KMS-11 (cell line): ENCODE data around the gene TRIM9.
"Not testable (repeated sequence)": the region's sequence is repeated elsewhere in the genome, so short reads cannot be mapped to it uniquely, and the experiment has no call there.

Experiments used
- H2AFZ ChIP-seq: fragments of 200-600 bp; sonication (generic); 2 replicates; pipeline ENCODE4 v1.6.1; 2016; ENCODE audit warnings: antibody characterized with exemption, mixed run types, low read depth
- H3K27ac ChIP-seq: fragments of 200-600 bp; sonication (generic); 2 replicates; pipeline ENCODE4 v1.6.1; 2016; ENCODE audit warnings: mild to moderate bottlenecking, mixed run types
- H3K27me3 ChIP-seq: fragments of 200-600 bp; sonication (generic); 2 replicates; pipeline ENCODE4 v1.6.1; 2017; ENCODE audit warnings: mild to moderate bottlenecking, low read depth, mixed run types, moderate library complexity; ENCODE audit not compliant: insufficient read depth
- H3K36me3 ChIP-seq: fragments of 200-600 bp; sonication (generic); 2 replicates; pipeline ENCODE4 v1.6.1; 2017; ENCODE audit warnings: mild to moderate bottlenecking, mixed run types; ENCODE audit not compliant: insufficient read depth
- H3K4me1 ChIP-seq: fragments of 200-600 bp; sonication (generic); 2 replicates; pipeline ENCODE4 v1.6.1; 2016; ENCODE audit warnings: mild to moderate bottlenecking, low read depth, mixed run types; ENCODE audit not compliant: poor library complexity, severe bottlenecking
- H3K4me2 ChIP-seq: fragments of 200-600 bp; sonication (generic); 2 replicates; pipeline ENCODE4 v1.7.0; 2016; ENCODE audit warnings: mild to moderate bottlenecking, mixed run types
- H3K4me3 ChIP-seq: fragments of 200-600 bp; sonication (generic); IDR thresholded peaks from 2 replicates; pipeline ENCODE4 v1.6.1; 2017; ENCODE audit warnings: low read depth, low read length, mixed read lengths; ENCODE audit not compliant: insufficient read depth
- H3K79me2 ChIP-seq: fragments of 200-600 bp; sonication (generic); 2 replicates; pipeline ENCODE4 v1.6.1; 2016; ENCODE audit warnings: low read depth, mixed run types; ENCODE audit not compliant: insufficient read depth
- H3K9ac ChIP-seq: fragments of 200-600 bp; sonication (generic); 2 replicates; pipeline ENCODE4 v1.6.1; 2016; ENCODE audit warnings: mild to moderate bottlenecking, mixed run types
- H4K20me1 ChIP-seq: fragments of 200-600 bp; sonication (generic); 2 replicates; pipeline ENCODE4 v1.6.1; 2016; ENCODE audit warnings: mild to moderate bottlenecking, mixed run types; ENCODE audit not compliant: insufficient read depth
- TF ChIP-seq, protein P1 (sequence below): fragments of 200-600 bp; sonication (generic); conservative IDR thresholded peaks from 2 replicates; pipeline ENCODE4 v1.6.1; 2017; ENCODE audit warnings: low read depth, mild to moderate bottlenecking, antibody characterized with exemption, low read length, moderate library complexity, mixed read lengths

The TRIM9 gene

DNA sequence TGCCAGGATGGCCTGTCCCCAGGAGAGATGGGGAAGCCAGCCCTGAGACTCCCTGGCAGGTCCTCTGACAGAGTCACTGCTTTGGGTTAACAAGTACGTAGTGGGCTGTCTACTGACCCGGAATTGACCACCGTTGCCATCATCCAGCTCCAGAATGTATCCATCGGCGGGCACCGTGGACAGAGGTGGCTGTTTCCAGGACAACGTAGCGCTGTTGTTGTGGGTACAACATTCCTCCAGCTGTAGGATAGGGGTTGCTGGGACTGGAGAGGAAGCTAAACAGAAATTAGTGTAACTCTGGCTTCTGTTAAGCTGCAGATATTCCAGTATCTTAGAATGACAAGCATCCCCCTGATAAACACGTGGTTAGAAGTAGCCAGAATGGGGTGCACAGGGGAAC is 94.3 kb downstream of the TRIM9 start:
- H3K4me1 ChIP-seq = no peaks in the 10 kb centered on the region
- H3K79me2 ChIP-seq = no peaks in the 10 kb centered on the region
- no peaks in the 10 kb centered on the region for H3K27me3 ChIP-seq
- H3K4me2 ChIP-seq = no peak overlapping the region
- no peaks in the 10 kb centered on the region for H4K20me1 ChIP-seq
- TF ChIP-seq, protein P1, sequence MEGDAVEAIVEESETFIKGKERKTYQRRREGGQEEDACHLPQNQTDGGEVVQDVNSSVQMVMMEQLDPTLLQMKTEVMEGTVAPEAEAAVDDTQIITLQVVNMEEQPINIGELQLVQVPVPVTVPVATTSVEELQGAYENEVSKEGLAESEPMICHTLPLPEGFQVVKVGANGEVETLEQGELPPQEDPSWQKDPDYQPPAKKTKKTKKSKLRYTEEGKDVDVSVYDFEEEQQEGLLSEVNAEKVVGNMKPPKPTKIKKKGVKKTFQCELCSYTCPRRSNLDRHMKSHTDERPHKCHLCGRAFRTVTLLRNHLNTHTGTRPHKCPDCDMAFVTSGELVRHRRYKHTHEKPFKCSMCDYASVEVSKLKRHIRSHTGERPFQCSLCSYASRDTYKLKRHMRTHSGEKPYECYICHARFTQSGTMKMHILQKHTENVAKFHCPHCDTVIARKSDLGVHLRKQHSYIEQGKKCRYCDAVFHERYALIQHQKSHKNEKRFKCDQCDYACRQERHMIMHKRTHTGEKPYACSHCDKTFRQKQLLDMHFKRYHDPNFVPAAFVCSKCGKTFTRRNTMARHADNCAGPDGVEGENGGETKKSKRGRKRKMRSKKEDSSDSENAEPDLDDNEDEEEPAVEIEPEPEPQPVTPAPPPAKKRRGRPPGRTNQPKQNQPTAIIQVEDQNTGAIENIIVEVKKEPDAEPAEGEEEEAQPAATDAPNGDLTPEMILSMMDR = no peak
- H2AFZ ChIP-seq = no peak overlapping the region
- H3K4me3 ChIP-seq = no peak overlapping the region
- no peak overlapping the region for H3K9ac ChIP-seq
- H3K27ac ChIP-seq = no peak overlapping the region
- H3K36me3 ChIP-seq = no peaks in the 10 kb centered on the region

DNA sequence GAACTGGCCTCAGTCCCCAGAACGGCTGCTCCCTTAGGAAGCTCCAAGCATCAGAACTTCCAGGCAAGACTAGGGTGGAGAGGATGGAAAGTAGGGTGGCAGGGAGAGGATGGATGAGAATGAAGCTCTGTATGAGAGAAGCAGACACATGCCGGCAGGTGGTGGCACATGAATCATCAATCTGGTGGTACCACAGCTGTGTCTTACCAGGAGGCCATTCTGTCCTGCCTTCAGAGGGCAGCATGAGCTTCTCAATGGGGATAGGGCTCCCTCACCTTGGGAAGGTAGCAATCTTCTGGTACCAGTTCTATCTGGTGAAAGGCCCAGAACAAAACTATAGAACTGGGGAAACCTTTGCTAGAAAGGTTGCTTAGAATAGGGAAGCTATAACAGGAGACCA is 95.2 kb downstream of the TRIM9 start:
- Histone ChIP-seq H3K27me3 (no peaks in the 10 kb centered on the region), H4K20me1 (no peaks in the 10 kb centered on the region), H3K4me3 (no peak overlapping the region), H3K27ac (no peak overlapping the region), H3K4me2 (no peak overlapping the region), H3K36me3 (no peaks in the 10 kb centered on the region), H3K79me2 (no peaks in the 10 kb centered on the region), H2AFZ (no peak overlapping the region), H3K4me1 (no peaks in the 10 kb centered on the region), H3K9ac (no peak overlapping the region)
- TF ChIP-seq, protein P1 = no peak

DNA sequence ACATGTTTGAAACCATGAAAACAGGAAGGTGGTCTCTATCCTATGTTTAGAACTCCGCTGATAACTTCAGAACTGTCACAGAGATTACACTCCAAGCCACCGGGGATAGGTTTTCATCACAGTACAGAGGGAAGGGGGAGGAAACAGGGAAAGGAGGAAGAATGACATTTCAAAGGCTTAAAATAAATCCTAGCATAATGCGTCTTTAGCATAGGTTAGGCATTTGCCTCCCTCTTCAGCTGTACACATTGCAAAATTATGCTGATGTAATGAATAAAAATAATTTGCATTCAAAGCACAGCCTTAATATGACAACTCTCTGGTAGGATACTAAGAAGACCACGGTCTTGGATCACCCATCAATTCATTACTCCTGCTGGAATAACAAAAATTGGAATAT is 96.3 kb downstream of the TRIM9 start:
- no peaks in the 10 kb centered on the region for H3K79me2 ChIP-seq
- H4K20me1 ChIP-seq = no peaks in the 10 kb centered on the region
- no peaks in the 10 kb centered on the region for H3K27me3 ChIP-seq
- H3K36me3 ChIP-seq = no peaks in the 10 kb centered on the region
- no peak overlapping the region for H2AFZ ChIP-seq
- no peaks in the 10 kb centered on the region for H3K4me1 ChIP-seq
- H3K9ac ChIP-seq = no peak overlapping the region
- TF ChIP-seq, protein P1 = no peak
- no peak overlapping the region for H3K27ac ChIP-seq
- no peak overlapping the region for H3K4me2 ChIP-seq
- H3K4me3 ChIP-seq = no peak overlapping the region

DNA sequence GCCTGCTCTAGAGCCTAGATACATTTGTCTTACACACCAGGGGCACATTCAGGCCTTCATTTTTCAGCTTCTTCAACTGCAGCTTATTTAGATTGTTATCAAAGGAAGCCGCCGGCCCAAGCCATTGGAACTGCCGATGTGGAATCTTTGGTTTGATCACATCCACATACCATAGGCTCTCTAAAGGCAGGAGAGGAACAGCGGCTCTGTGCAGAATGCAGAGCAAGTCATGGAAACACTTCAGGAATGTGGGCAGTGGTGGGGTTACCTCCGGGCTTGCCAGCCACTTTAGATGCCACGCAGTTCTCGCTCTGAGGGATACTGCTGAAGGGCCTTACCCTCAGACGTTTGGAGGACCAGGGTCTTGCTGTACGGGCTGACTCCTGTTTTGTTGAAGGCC is 97.2 kb downstream of the TRIM9 start:
- H4K20me1 ChIP-seq = no peaks in the 10 kb centered on the region
- H3K4me1 ChIP-seq = no peaks in the 10 kb centered on the region
- H3K27me3 ChIP-seq = no peaks in the 10 kb centered on the region
- H3K79me2 ChIP-seq = no peaks in the 10 kb centered on the region
- no peak overlapping the region for H3K4me3 ChIP-seq
- no peak overlapping the region for H3K27ac ChIP-seq
- no peaks in the 10 kb centered on the region for H3K36me3 ChIP-seq
- H3K4me2 ChIP-seq = no peak overlapping the region
- H3K9ac ChIP-seq = no peak overlapping the region
- TF ChIP-seq, protein P1 = no peak
- no peak overlapping the region for H2AFZ ChIP-seq

DNA sequence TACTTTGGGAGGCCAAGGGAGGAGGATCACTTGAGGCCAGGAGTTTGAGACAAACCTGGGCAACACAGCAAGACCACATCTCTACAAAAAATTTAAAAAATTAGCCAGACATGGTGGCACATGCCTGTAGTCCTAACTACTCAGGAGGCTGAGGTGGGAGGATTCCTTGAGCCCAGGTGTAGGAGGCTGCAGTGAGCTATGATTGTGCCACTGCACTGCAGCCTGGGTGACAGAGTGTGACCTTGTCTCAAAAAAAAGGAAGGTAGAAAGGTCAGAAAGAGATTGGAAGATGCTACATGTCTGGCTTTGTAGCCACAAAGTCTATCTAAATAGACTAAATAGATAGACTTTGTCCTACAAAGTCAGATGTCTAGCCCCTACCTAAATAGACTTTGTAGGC is 100.7 kb downstream of the TRIM9 start:
- not testable (repeated sequence) for H3K27me3 ChIP-seq, H3K9ac ChIP-seq, H3K27ac ChIP-seq, H4K20me1 ChIP-seq, H3K79me2 ChIP-seq, H3K4me1 ChIP-seq, H3K4me2 ChIP-seq, H3K4me3 ChIP-seq, H3K36me3 ChIP-seq, H2AFZ ChIP-seq
